HepG2 (cell line): ENCODE data around the gene TNFAIP8L2. TPM values are rescaled to one million over a fixed set of nuclear protein-coding genes. Genes with fewer than 3 reads are reported as not detected.

Source experiments
- CERS6 ChIP-seq: sonication (generic); formaldehyde crosslinking; IDR thresholded peaks from 2 replicates; pipeline ENCODE4 v1.5.0; 2020; ENCODE audit warnings: missing genetic modification reagents
- REXO4 ChIP-seq: sonication (generic); formaldehyde crosslinking; IDR thresholded peaks from 2 replicates; pipeline ENCODE4 v1.8.0; 2022; ENCODE audit warnings: missing genetic modification reagents, mild to moderate bottlenecking, borderline replicate concordance
- TCF7L2 ChIP-seq: IDR thresholded peaks from 2 replicates; pipeline ENCODE4 v1.6.1; 2011; ENCODE audit warnings: mild to moderate bottlenecking, low read depth, low read length, moderate library complexity
- ZBTB40 ChIP-seq, 2 experiments: fragments of 450-650 bp in 1 of 2; sonication (generic) in 1 of 2; formaldehyde crosslinking in 1 of 2; IDR thresholded peaks; 2 replicates each; pipeline versions ENCODE4 v1.6.1 to v1.8.0; 2016 to 2022; ENCODE audit warnings: antibody characterized with exemption in 1 of 2, mild to moderate bottlenecking in 1 of 2, missing genetic modification reagents in 1 of 2
- ZNF615 ChIP-seq: sonication (generic); formaldehyde crosslinking; IDR thresholded peaks from 2 replicates; pipeline ENCODE4 v1.5.0; 2020; ENCODE audit warnings: mild to moderate bottlenecking, missing genetic modification reagents, borderline replicate concordance
- ZNF646 ChIP-seq: sonication (generic); formaldehyde crosslinking; IDR thresholded peaks from 2 replicates; pipeline ENCODE4 v1.9.0; 2021; ENCODE audit warnings: mild to moderate bottlenecking, missing genetic modification reagents
- ZNF691 ChIP-seq: sonication (generic); formaldehyde crosslinking; IDR thresholded peaks from 2 replicates; pipeline ENCODE4 v1.4.0; 2020; ENCODE audit warnings: missing genetic modification reagents, low read depth, mild to moderate bottlenecking, borderline replicate concordance
- ZNF784 ChIP-seq: sonication (generic); formaldehyde crosslinking; IDR thresholded peaks from 2 replicates; pipeline ENCODE4 v1.5.1; 2020; ENCODE audit warnings: missing genetic modification reagents, mild to moderate bottlenecking, borderline replicate concordance
- ZZZ3 ChIP-seq: sonication (generic); formaldehyde crosslinking; IDR thresholded peaks from 2 replicates; pipeline ENCODE4 v1.4.0; 2020; ENCODE audit warnings: missing genetic modification reagents, mild to moderate bottlenecking, borderline replicate concordance
- polyA plus RNA-seq, 8 experiments: library from polyadenylated mRNA; depleted of rRNA in 3 of 8; stranded (reverse) in 7 of 8; unstranded in 1 of 8; fragments of >200 nt; fragmentation: Illumina TruSeq in 4 of 8; extraction: Trizol in 4 of 8; gene quantifications; 2 replicates each; pipeline versions ENCODE4 v1.2.1 to v1.2.3, GENCODE V29; 2011 to 2016; ENCODE audit warnings: low read depth in 4 of 8, missing spikeins in 1 of 8, mixed read lengths in 1 of 8; ENCODE audit not compliant: insufficient read depth in 1 of 8
- total RNA-seq, 5 experiments: library from RNA; depleted of rRNA; stranded (reverse); fragments of >200 nt; fragmentation: Illumina TruSeq; extraction: Trizol; gene quantifications; 2 replicates each; pipeline ENCODE4 v1.2.3, GENCODE V29; 2016; ENCODE audit warnings: low read depth in 1 of 5

The TNFAIP8L2 gene
- total and polyA plus RNA-seq, 2 of the 13 experiments (the other 11 are each of a cell fraction or from before 2014, with no cell fraction given), result not detected

GRCh38 chr1:151124763-151125403 lies 31.6 kb upstream of the TNFAIP8L2 start (continued):
- TF ChIP-seq ZNF646 (CRISPR knock-in tag) (peak; percentile 49; the same call in 1 of the 2 replicates), CERS6 (CRISPR knock-in tag) (no peak), ZNF615 (CRISPR knock-in tag) (no peak), ZNF784 (CRISPR knock-in tag) (no peak), REXO4 (CRISPR knock-in tag) (no peak), ZZZ3 (CRISPR knock-in tag) (no peak), TCF7L2 (no peak), ZNF691 (CRISPR knock-in tag) (no peak), ZBTB40 (IDR thresholded peaks at IDR 0.05) (no peak), ZBTB40 (CRISPR knock-in tag; IDR thresholded peaks at IDR 0.05) (no peak)
